CD4-positive, alpha-beta T cell (primary cell): ENCODE measurements around the gene CTNNA3. TPM values are rescaled to one million over a fixed set of nuclear protein-coding genes. Genes with fewer than 3 reads are reported as not detected.
"Not testable (repeated sequence)": the region's sequence is repeated elsewhere in the genome, so short reads cannot be mapped to it uniquely, and the experiment has no call there.

ENCODE experiments used
- ATAC-seq: fragments of 200-7000 bp; cut with Tn5 transposase; one replicate; pipeline ENCODE4 v1.10.0; 2022; ENCODE audit warnings: mild to moderate bottlenecking; ENCODE audit not compliant: poor library complexity
- CTCF ChIA-PET: fragments of 350-600 bp; sonication (Branson Sonifier 250); formaldehyde crosslinking; loops from one replicate; lab custom pipeline; 2021; ENCODE audit warnings: antibody characterized with exemption, inconsistent platforms; lab: Charles Lee
- POLR2A ChIA-PET: fragments of 350-600 bp; sonication (Branson Sonifier 250); formaldehyde crosslinking; loops from one replicate; lab custom pipeline; 2021; ENCODE audit warnings: antibody characterized with exemption, inconsistent platforms; lab: Charles Lee
- DNase-seq, 14 experiments: peaks; one replicate each; pipeline ENCODE4 v3.0.0-alpha.2; 2013 to 2020; ENCODE audit warnings: mixed read lengths in 2 of 14
- H3K27ac ChIP-seq, 2 donors: one replicate each; pipeline versions ENCODE4 v1.5.1 to v1.7.0; 2013; ENCODE audit warnings: low read length in 2 of 2, low read depth in 1 of 2, mild to moderate bottlenecking in 1 of 2
- H3K27me3 ChIP-seq, 2 experiments: 1 replicate in 1 of 2; 2 replicates in 1 of 2; pipeline versions ENCODE4 v1.6.1 to v1.7.0; 2013; ENCODE audit warnings: low read length in 2 of 2, control low read depth in 1 of 2, mild to moderate bottlenecking in 1 of 2, moderate library complexity in 1 of 2; ENCODE audit not compliant: insufficient read depth in 2 of 2, control insufficient read depth in 1 of 2
- H3K36me3 ChIP-seq: one replicate; pipeline ENCODE4 v1.6.1; 2013; ENCODE audit warnings: low read length, control low read depth; ENCODE audit not compliant: insufficient read depth
- H3K4me1 ChIP-seq: one replicate; pipeline ENCODE4 v1.6.1; 2013; ENCODE audit warnings: low read length, control low read depth; ENCODE audit not compliant: insufficient read depth
- H3K4me3 ChIP-seq: one replicate; pipeline ENCODE4 v1.5.1; 2013; ENCODE audit warnings: mild to moderate bottlenecking, low read length, moderate library complexity
- H3K9me3 ChIP-seq, 2 experiments: 1 replicate in 1 of 2; 2 replicates in 1 of 2; pipeline versions ENCODE4 v1.6.1 to v1.7.0; 2013; ENCODE audit warnings: low read length in 2 of 2, mild to moderate bottlenecking in 2 of 2, control low read depth in 1 of 2, moderate library complexity in 1 of 2; ENCODE audit not compliant: control insufficient read depth in 1 of 2, insufficient read depth in 1 of 2
- H3K27ac Mint-ChIP-seq: one replicate; pipeline ENCODE4 v1.8.0; 2020; ENCODE audit warnings: mixed read lengths
- H3K27me3 Mint-ChIP-seq: one replicate; pipeline ENCODE4 v1.8.0; 2021; ENCODE audit warnings: mixed read lengths
- H3K36me3 Mint-ChIP-seq: one replicate; pipeline ENCODE4 v1.8.0; 2021; ENCODE audit warnings: low read depth, mixed read lengths
- H3K4me1 Mint-ChIP-seq: one replicate; pipeline ENCODE4 v1.8.0; 2021; ENCODE audit warnings: low read depth, mixed read lengths
- H3K4me3 Mint-ChIP-seq: one replicate; pipeline ENCODE4 v1.8.0; 2020; ENCODE audit warnings: mild to moderate bottlenecking, mixed read lengths
- H3K9me3 Mint-ChIP-seq: one replicate; pipeline ENCODE4 v1.8.0; 2020; ENCODE audit warnings: mixed read lengths
- intact Hi-C, 2 experiments: fragments of 100-400 bp; cut with DNase I in 1 of 2; cut with micrococcal nuclease in 1 of 2; formaldehyde crosslinking; loops; one replicate each; pipeline versions ENCODE4 v1.15.1 to v1.9.0; 2023 to 2025; cut with DNase I, micrococcal nuclease
- total RNA-seq, 174 experiments: library from RNA in 2 of 174; stranded (reverse) in 2 of 174; gene quantifications; one replicate each; pipeline ENCODE4 v1.2.3 and lab custom pipeline; 2021 to 2026
- TF ChIP-seq, protein P1 (sequence below): fragments of 200-600 bp; IDR thresholded peaks from one replicate; pipeline ENCODE4 v1.8.0; 2022; ENCODE audit warnings: antibody characterized with exemption, mild to moderate bottlenecking

CTNNA3 gene
- total RNA-seq, 2 experiments from 2014 or later: 0.80 TPM; not detected in 1

GRCh38 chr10:67571503-67571902, 124.5 kb downstream of the CTNNA3 start:
- no peak overlapping the region for H3K4me3 Mint-ChIP-seq

GRCh38 chr10:67558311-67558710, 137.7 kb downstream of the CTNNA3 start:
- CTCF ChIA-PET: not testable (repeated sequence)

More at GRCh38 chr10:67571503-67571902, 124.5 kb downstream of the CTNNA3 start:
- no peaks in the 10 kb centered on the region for H3K9me3 Mint-ChIP-seq
- H3K27ac Mint-ChIP-seq: no peak overlapping the region
- ChIA-PET POLR2A (no interaction called here), CTCF (no interaction called here)
- TF ChIP-seq, protein P1, sequence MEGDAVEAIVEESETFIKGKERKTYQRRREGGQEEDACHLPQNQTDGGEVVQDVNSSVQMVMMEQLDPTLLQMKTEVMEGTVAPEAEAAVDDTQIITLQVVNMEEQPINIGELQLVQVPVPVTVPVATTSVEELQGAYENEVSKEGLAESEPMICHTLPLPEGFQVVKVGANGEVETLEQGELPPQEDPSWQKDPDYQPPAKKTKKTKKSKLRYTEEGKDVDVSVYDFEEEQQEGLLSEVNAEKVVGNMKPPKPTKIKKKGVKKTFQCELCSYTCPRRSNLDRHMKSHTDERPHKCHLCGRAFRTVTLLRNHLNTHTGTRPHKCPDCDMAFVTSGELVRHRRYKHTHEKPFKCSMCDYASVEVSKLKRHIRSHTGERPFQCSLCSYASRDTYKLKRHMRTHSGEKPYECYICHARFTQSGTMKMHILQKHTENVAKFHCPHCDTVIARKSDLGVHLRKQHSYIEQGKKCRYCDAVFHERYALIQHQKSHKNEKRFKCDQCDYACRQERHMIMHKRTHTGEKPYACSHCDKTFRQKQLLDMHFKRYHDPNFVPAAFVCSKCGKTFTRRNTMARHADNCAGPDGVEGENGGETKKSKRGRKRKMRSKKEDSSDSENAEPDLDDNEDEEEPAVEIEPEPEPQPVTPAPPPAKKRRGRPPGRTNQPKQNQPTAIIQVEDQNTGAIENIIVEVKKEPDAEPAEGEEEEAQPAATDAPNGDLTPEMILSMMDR: no peak
- no peak overlapping the region for H3K27ac ChIP-seq
- H3K4me3 ChIP-seq: no peak overlapping the region
- ATAC-seq (no peak), DNase-seq (no peak)
- H3K4me1 Mint-ChIP-seq: no peaks in the 10 kb centered on the region
- no peaks in the 10 kb centered on the region for H3K36me3 ChIP-seq
- no peaks in the 10 kb centered on the region for H3K9me3 ChIP-seq
- intact Hi-C loops: no loop called here
- no peaks in the 10 kb centered on the region for H3K27me3 ChIP-seq
- H3K4me1 ChIP-seq: no peaks in the 10 kb centered on the region
- H3K27me3 Mint-ChIP-seq: no peaks in the 10 kb centered on the region
- no peaks in the 10 kb centered on the region for H3K36me3 Mint-ChIP-seq

GRCh38 chr10:67553254-67553653, 142.7 kb downstream of the CTNNA3 start:
- Histone ChIP-seq H3K36me3 (no peaks in the 10 kb centered on the region), H3K4me1 (no peaks in the 10 kb centered on the region), H3K4me3 (no peak overlapping the region), H3K9me3 (no peaks in the 10 kb centered on the region), H3K27ac (no peak overlapping the region), H3K27me3 (no peaks in the 10 kb centered on the region)
- Mint-ChIP-seq H3K4me3 (no peak overlapping the region), H3K4me1 (no peaks in the 10 kb centered on the region), H3K27ac (no peak overlapping the region), H3K9me3 (peaks cover 2% of the 10 kb centered on the region), H3K36me3 (no peaks in the 10 kb centered on the region), H3K27me3 (peaks cover 10% of the 10 kb centered on the region)
- intact Hi-C loops: no loop called here
- TF ChIP-seq, protein P1: no peak
- ChIA-PET CTCF (no interaction called here), POLR2A (no interaction called here)
- no peak for DNase-seq
- no peak for ATAC-seq

More at GRCh38 chr10:67558311-67558710, 137.7 kb downstream of the CTNNA3 start:
- H3K4me3 Mint-ChIP-seq, H3K36me3 ChIP-seq, H3K9me3 ChIP-seq, POLR2A ChIA-PET, ATAC-seq, H3K27ac Mint-ChIP-seq, DNase-seq, H3K4me1 Mint-ChIP-seq, H3K27ac ChIP-seq, H3K9me3 Mint-ChIP-seq, H3K4me1 ChIP-seq, H3K27me3 ChIP-seq, H3K36me3 Mint-ChIP-seq, intact Hi-C loops, H3K4me3 ChIP-seq: not testable (repeated sequence)
- peaks cover 13% of the 10 kb centered on the region for H3K27me3 Mint-ChIP-seq

DNA sequence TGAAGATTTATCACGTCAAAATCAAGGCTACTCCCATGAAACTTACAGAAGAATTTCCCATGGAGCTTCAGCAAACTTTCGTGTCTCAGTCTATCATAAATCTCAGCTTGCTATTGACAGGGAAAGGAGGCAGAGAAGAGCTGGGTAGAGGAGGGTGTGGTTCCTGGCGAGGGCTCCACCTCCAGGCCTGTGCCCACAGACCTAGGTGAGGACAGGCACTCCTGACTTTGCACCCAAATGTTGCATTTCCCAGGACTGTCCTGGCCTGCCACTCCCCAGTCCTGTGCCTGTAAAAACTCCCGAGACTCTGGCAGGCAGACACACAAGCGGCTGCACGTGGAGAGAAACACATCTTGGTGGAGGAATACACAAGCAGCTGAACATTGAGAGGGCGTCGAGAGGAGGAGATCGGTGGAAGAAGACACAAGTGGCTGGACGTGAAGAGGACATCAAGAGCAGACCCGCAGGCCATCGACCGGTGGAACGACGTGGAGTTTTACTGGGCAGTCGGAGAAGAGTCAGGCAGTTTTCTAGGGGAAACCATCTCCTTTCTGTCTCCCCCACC, 145.1 kb downstream of the CTNNA3 start:
- no peaks in the 10 kb centered on the region for H3K36me3 ChIP-seq
- peaks cover 2% of the 10 kb centered on the region for H3K9me3 Mint-ChIP-seq
- no peak overlapping the region for H3K27ac ChIP-seq
- DNase-seq: peak in 1 of 14 experiments; percentile 4
- H3K27me3 Mint-ChIP-seq: peaks cover 4% of the 10 kb centered on the region
- H3K9me3 ChIP-seq: no peaks in the 10 kb centered on the region
- H3K27ac Mint-ChIP-seq: no peak overlapping the region
- H3K4me3 Mint-ChIP-seq: no peak overlapping the region
- H3K36me3 Mint-ChIP-seq: no peaks in the 10 kb centered on the region
- no peak overlapping the region for H3K4me3 ChIP-seq
- no peaks in the 10 kb centered on the region for H3K27me3 ChIP-seq
- H3K4me1 ChIP-seq: no peaks in the 10 kb centered on the region
- ATAC-seq: no peak
- ChIA-PET POLR2A (no interaction called here), CTCF (no interaction called here)
- no peaks in the 10 kb centered on the region for H3K4me1 Mint-ChIP-seq
- TF ChIP-seq, protein P1: no peak
- intact Hi-C loops: no loop called here
